K562 (cell line): Measurements from ENCODE around the gene PRKAG1. TPM values are rescaled to one million over a fixed set of nuclear protein-coding genes. Genes with fewer than 3 reads are reported as not detected.

Source experiments
- ATF7 ChIP-seq: fragments of 450-650 bp; IDR thresholded peaks from 2 replicates; pipeline ENCODE4 v1.7.1; 2014; ENCODE audit warnings: mild to moderate bottlenecking, moderate library complexity
- GABPB1 ChIP-seq: sonication (generic); formaldehyde crosslinking; IDR thresholded peaks from 2 replicates; pipeline ENCODE4 v1.8.0; 2022; ENCODE audit warnings: mild to moderate bottlenecking, missing genetic modification reagents
- GATA2 ChIP-seq: sonication (generic); formaldehyde crosslinking; IDR thresholded peaks from 2 replicates; pipeline ENCODE4 v1.4.0; 2020; ENCODE audit warnings: mild to moderate bottlenecking, missing genetic modification reagents
- NFATC3 ChIP-seq: fragments of 450-650 bp; IDR thresholded peaks from 2 replicates; pipeline ENCODE4 v1.6.1; 2017; ENCODE audit warnings: mild to moderate bottlenecking
- PRDM10 ChIP-seq: fragments of 450-650 bp; IDR thresholded peaks from 2 replicates; pipeline ENCODE4 v1.6.1; 2018; ENCODE audit not compliant: partially characterized antibody
- ZNF561 ChIP-seq: fragments of 450-650 bp; formaldehyde crosslinking; conservative IDR thresholded peaks from 2 replicates; pipeline ENCODE4 v1.4.0; 2020; ENCODE audit warnings: mild to moderate bottlenecking, moderate library complexity
- polyA plus RNA-seq, 8 experiments: library from polyadenylated mRNA; depleted of rRNA in 4 of 8; stranded (reverse) in 5 of 8; unstranded in 3 of 8; fragments of >200 nt; fragmentation: Nextera tagmentation in 2 of 8; fragmentation: Illumina TruSeq in 1 of 8; extraction: Ambion mirVana in 2 of 8; extraction: Trizol in 1 of 8; gene quantifications; 2 replicates each; pipeline versions ENCODE4 v1.2.1 to v1.2.3, GENCODE V29; 2011 to 2014; ENCODE audit warnings: inconsistent platforms in 1 of 8, missing spikeins in 1 of 8
- total RNA-seq, 7 experiments: library from RNA; depleted of rRNA in 6 of 7; stranded (reverse); fragments of >200 nt in 6 of 7; fragmentation: Illumina TruSeq in 2 of 7; extraction: Trizol in 2 of 7; gene quantifications; 2 replicates each; pipeline versions ENCODE4 v1.2.1 to v1.2.3, GENCODE V29; 2011 to 2021; ENCODE audit warnings: low replicate concordance in 1 of 7
- TF ChIP-seq, protein P1 (sequence below): fragments of 200-600 bp; sonication (generic); IDR thresholded peaks from one replicate; pipeline ENCODE4 v1.6.1; 2012; ENCODE audit warnings: mild to moderate bottlenecking, low read depth, low read length, inconsistent platforms

Gene PRKAG1
- total and polyA plus RNA-seq, 9 of the 15 experiments (the other 6 are each of a cell fraction or from before 2014, with no cell fraction given): 51.1 to 126 (median 79.1) TPM

DNA sequence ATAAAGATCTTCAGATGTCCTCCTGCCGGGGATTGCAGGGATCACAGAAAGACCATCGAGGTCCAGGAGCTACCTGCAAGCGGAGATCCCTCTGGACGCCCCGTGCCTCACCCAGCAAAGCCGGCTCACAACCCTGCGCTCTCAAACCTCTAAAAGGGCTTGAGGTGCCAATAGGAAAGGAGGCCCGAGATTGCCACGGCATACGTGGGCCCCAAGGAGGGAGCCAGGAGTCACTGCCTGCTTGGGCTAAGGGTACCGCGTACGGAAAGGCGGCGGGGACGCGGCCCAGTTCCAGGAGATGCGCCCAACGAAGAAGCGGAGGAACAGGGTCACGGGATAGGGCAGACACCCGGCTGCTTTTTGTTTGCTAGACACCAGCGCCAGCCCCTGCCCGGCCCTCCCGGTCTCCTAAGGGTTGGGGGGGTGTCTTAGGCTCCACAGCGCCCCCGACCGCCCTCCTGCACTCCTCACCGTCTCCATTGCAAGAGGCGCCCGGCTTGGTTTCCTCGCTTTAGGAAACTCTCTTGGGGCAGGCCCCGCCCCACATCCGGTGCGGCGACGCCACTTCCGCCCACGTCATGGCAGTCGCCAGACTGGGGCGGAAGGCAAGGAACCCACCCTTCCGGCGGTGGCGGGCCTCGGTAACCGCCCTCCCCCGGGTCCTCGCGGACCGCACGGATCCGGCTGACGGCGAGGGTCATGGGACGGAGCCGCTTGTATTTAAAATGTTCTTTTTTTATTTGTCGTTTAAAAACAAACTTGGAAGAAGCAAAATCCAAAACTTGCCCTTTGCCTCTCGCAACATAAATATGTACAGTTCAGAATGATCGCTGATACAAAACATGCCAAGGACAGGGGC, at the start of gene PRKAG1 (continued):
- TF ChIP-seq, protein P1, sequence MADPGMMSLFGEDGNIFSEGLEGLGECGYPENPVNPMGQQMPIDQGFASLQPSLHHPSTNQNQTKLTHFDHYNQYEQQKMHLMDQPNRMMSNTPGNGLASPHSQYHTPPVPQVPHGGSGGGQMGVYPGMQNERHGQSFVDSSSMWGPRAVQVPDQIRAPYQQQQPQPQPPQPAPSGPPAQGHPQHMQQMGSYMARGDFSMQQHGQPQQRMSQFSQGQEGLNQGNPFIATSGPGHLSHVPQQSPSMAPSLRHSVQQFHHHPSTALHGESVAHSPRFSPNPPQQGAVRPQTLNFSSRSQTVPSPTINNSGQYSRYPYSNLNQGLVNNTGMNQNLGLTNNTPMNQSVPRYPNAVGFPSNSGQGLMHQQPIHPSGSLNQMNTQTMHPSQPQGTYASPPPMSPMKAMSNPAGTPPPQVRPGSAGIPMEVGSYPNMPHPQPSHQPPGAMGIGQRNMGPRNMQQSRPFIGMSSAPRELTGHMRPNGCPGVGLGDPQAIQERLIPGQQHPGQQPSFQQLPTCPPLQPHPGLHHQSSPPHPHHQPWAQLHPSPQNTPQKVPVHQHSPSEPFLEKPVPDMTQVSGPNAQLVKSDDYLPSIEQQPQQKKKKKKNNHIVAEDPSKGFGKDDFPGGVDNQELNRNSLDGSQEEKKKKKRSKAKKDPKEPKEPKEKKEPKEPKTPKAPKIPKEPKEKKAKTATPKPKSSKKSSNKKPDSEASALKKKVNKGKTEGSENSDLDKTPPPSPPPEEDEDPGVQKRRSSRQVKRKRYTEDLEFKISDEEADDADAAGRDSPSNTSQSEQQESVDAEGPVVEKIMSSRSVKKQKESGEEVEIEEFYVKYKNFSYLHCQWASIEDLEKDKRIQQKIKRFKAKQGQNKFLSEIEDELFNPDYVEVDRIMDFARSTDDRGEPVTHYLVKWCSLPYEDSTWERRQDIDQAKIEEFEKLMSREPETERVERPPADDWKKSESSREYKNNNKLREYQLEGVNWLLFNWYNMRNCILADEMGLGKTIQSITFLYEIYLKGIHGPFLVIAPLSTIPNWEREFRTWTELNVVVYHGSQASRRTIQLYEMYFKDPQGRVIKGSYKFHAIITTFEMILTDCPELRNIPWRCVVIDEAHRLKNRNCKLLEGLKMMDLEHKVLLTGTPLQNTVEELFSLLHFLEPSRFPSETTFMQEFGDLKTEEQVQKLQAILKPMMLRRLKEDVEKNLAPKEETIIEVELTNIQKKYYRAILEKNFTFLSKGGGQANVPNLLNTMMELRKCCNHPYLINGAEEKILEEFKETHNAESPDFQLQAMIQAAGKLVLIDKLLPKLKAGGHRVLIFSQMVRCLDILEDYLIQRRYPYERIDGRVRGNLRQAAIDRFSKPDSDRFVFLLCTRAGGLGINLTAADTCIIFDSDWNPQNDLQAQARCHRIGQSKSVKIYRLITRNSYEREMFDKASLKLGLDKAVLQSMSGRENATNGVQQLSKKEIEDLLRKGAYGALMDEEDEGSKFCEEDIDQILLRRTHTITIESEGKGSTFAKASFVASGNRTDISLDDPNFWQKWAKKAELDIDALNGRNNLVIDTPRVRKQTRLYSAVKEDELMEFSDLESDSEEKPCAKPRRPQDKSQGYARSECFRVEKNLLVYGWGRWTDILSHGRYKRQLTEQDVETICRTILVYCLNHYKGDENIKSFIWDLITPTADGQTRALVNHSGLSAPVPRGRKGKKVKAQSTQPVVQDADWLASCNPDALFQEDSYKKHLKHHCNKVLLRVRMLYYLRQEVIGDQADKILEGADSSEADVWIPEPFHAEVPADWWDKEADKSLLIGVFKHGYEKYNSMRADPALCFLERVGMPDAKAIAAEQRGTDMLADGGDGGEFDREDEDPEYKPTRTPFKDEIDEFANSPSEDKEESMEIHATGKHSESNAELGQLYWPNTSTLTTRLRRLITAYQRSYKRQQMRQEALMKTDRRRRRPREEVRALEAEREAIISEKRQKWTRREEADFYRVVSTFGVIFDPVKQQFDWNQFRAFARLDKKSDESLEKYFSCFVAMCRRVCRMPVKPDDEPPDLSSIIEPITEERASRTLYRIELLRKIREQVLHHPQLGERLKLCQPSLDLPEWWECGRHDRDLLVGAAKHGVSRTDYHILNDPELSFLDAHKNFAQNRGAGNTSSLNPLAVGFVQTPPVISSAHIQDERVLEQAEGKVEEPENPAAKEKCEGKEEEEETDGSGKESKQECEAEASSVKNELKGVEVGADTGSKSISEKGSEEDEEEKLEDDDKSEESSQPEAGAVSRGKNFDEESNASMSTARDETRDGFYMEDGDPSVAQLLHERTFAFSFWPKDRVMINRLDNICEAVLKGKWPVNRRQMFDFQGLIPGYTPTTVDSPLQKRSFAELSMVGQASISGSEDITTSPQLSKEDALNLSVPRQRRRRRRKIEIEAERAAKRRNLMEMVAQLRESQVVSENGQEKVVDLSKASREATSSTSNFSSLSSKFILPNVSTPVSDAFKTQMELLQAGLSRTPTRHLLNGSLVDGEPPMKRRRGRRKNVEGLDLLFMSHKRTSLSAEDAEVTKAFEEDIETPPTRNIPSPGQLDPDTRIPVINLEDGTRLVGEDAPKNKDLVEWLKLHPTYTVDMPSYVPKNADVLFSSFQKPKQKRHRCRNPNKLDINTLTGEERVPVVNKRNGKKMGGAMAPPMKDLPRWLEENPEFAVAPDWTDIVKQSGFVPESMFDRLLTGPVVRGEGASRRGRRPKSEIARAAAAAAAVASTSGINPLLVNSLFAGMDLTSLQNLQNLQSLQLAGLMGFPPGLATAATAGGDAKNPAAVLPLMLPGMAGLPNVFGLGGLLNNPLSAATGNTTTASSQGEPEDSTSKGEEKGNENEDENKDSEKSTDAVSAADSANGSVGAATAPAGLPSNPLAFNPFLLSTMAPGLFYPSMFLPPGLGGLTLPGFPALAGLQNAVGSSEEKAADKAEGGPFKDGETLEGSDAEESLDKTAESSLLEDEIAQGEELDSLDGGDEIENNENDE: no peak
- TF ChIP-seq PRDM10 (peak; percentile 18), ATF7 (peak; percentile 90), NFATC3 (no peak), GABPB1 (peak; percentile 96), GATA2 (CRISPR knock-in tag) (no peak), ZNF561 (CRISPR knock-in tag) (no peak; the same call in 1 of the 2 replicates)
